Astrocyte (in vitro differentiated cells and primary cell): Measurements from ENCODE around the gene TRERF1.

Experiments used
- CTCF ChIP-seq: IDR thresholded peaks from 2 replicates; pipeline ENCODE4 v1.5.1; 2011; ENCODE audit warnings: low read depth, mild to moderate bottlenecking, inconsistent platforms, low read length, moderate library complexity; ENCODE audit not compliant: insufficient read depth
- EZH2 ChIP-seq: IDR thresholded peaks from 2 replicates; pipeline ENCODE4 v1.6.1; 2012; ENCODE audit warnings: mild to moderate bottlenecking, low read length, inconsistent platforms; ENCODE audit not compliant: insufficient read depth

- TF ChIP-seq CTCF (no peak), EZH2 (no peak)
These were observed 159.6 kb downstream of the TRERF1 start for GRCh38 chr6:42292004-42292740.
